Measurements from ENCODE around the gene HNRNPDL.
A peak's percentile ranks its signal among the peaks of the same experiment; 100 is the strongest.
"Not testable (repeated sequence)": the region's sequence is repeated elsewhere in the genome, so short reads cannot be mapped to it uniquely, and the experiment has no call there.

HNRNPDL gene

DNA sequence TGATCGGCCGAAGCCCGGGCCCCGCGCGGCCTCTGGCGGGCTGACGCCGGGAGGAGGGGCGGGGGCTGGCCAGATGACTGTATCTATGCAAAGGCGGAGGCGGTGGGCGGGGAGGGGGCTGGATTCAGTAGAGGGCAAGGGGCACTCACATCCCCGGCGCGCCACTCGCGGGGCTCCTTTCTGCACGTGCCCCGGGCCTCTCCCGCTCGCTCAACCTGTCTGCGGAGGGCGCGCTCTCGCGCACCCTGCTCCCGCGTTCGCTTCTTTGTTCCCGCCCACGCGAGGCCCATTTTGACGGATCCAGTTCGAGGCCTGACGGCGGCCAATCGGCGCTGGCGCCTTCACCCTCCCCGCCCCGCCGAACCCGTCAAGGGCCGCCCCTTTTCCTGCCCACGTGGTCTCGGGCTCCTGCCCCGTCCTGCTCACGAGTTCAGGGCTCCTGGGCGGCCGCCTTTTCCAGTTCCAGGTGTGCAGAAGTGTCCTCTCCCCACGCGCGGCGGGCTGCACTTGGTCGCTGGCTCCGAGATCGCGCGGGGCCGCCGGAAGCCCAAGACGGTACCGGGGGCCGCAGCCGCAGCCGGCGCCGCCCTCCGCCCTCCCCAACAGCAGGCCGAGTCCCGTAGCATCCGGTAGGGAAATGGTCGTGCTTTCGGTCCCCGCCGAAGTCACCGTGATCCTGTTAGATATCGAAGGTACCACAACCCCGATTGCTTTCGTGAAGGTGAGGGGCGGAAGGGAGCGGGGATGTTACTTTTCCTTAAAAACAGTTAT, at the start of gene HNRNPDL, which contains the start of gene ENOPH1:
Gene HNRNPDL, minus strand, starts transcription at position 270 of the 771 bp plus-strand sequence. CDS start 772 bp downstream, outside the sequence.
Gene ENOPH1, plus strand, starts transcription at position 398 of the 771 bp plus-strand sequence. Its CDS starts 240 bp downstream, at position 638.
- peak; percentile 89 for DNase-seq

DNA sequence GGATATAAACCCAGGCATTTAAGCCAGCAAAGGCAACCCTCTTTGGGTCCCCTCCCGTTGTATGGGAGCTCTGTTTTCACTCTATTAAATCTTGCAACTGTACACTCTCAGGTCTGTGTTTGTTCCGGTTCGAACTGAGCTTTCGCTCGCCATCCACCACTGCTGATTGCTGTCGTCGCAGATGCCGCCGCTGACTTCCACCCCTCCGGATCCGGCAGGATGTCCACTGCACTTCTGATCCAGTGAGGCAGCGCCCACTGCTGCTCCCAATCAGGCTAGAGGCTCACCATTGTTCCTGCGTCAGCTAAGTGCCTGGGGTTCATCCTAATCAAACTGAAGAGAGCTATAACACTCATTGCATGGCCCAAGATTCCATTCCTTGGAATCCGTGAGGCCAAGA, 49.3 kb upstream of the HNRNPDL start:
- DNase-seq: no peak

DNA sequence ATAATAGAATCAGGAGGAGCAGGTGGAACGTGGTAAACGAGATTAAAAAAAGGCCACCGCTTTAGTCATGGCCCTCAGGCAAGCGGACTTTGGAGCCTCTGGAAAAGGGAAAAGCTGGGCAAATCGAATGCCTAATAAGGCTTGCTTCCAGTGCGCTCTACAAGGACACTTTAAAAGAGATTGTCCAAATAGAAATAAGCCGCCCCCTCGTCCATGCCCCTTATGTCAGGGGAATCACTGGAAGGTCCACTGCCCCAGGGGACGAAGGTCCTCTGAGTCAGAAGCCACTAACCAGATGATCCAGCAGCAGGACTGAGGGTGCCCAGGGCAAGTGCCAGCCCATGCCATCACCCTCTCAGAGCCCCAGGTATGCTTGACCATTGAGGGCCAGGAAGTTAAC, 47.2 kb upstream of the HNRNPDL start:
- DNase-seq: not testable (repeated sequence)

DNA sequence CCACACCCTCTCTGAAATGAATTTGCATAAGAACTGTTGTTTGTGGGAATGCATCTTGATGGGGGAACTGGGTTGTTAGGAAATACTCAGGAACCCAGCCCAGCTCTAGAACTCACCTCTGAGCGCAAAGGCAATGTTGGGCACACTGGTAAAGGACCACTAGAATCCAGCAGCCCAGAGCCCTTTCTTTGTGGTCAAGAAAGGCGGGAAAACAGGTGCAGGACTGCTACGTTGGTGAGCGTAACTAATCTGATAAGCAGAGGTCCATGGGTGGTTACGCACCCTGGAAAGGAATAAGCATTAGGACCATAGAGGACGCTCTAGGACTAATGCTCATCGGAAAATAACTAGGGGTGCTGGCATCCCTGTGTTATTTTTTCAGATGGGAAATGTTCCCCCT, 45.7 kb upstream of the HNRNPDL start:
- not testable (repeated sequence) for DNase-seq

DNA sequence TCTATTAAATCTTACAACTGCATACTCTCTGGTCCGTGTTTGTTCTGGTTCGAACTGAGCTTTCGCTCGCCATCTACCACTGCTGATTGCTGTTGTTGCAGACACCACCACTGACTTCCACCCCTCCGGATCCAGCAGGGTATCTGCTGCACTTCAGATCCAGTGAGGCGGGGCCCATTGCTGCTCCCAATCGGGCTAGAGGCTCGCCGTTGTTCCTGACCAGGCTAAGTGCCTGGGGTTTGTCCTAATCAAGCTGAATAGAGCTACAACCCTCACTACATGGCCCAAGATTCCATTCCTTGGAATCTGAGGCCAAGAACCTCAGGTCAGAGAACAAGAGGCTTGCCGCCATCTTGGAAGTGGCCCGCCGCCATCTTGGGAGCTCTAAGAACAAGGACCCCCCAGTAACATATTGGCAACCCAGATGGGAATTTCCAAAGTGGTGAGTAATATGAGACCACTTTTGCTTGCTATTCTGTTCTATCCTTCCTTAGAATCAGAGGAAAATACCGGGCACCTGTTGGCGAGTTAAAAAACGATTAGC, 43.4 kb upstream of the HNRNPDL start:
- no peak for DNase-seq

DNA sequence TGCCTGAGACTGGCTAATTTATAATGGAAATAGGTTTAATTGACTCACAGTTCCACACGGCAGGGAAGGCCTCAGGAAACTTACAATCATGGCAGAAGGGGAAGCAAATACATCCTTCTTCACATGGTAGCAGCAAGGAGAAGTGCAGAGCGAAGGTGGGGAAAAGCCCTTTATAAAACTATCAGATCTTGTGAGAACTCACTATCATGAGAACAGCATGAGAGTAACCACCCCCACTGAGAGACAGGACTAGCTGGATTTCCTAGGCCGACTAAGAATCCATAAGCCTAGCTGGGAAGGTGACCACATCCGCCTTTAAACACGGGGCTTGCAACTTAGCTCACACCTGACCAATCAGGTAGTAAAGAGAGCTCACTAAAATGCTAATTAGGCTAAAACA, 42.8 kb upstream of the HNRNPDL start:
- DNase-seq: not testable (repeated sequence)

DNA sequence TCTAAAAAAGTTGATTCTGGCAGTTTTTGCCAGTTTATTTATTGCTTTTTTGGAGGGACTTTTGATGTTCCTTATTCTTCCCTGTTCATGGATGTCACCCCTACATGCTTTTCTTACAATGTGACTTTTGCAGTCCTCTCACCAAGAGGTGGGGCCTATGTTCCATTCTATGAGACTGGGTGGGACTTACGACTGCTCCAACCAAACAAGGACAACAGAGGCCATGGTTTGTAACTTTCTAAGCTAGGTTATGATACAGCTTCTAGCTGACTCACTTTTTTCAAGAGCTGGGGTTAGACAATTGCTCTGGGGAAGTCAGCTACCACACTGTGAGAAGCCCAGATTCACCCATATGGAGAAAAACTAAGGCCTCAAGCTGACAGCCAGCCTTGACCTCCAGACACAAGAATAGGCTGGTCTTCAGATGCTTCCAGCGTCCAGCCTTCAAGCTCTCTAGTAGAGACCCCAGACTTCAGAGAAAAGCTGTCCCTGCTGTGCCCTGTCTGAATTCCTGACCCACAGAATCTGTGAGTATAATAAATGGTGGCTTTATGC, 39.6 kb upstream of the HNRNPDL start:
- DNase-seq: no peak

DNA sequence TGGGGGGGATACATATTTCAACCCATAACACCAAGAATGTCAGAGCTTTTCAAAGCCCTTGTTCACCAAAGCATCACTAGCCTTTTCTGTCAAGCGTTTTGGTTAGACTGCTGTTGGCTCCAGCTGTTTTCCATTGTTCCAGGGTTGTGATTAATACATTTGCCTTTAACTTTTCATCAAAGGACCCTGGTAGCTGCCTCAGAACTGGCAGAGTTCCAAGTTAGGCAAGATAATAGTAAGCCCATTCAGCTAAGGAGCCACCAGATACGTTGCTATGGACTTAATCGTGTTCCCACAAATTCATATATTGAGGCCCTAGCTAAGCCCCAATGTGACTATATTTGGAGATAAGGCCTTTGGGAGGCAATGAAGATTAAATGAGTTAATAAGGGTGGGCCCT, 37.2 kb upstream of the HNRNPDL start:
- DNase-seq: no peak

DNA sequence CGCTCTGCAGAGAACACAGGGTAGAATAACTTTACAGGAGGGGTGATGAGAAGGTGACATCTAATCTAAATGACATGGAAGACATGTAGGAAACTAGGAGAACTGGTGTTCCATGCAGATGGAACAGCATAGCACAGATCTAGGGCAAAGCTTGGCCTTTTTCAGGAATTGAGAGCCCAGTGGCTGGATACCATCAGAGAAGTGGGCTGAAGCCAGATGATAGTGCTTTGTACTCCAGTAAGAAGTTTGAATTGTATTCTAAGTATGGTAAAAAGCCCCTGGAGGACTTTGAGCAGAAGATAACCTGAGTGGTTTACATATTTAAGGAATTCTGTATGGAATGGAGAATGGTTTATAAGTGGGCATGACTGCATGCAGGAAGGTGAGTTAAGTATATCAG, 33.0 kb upstream of the HNRNPDL start:
- DNase-seq: no peak

DNA sequence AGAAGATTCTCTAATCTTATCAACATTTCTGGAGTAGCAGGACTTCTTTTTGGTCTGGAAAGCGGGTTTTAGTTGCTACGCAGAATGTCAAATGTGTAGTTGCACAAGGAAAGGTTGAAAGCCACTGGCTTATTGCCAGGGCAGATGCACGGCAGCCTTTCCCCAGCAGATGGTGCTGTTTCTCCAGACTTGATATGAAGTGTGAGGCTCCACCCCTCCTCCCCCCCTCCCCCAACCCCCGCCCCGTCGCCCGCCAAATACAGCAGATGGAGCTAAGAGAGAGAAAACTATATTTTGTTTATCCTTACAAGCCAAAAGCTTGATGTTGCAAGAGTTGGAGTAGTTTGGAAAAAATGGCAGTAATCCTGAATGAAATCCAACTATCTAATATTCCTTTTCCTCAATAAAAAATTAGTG, 32.2 kb upstream of the HNRNPDL start:
- peak; percentile 36 for DNase-seq

DNA sequence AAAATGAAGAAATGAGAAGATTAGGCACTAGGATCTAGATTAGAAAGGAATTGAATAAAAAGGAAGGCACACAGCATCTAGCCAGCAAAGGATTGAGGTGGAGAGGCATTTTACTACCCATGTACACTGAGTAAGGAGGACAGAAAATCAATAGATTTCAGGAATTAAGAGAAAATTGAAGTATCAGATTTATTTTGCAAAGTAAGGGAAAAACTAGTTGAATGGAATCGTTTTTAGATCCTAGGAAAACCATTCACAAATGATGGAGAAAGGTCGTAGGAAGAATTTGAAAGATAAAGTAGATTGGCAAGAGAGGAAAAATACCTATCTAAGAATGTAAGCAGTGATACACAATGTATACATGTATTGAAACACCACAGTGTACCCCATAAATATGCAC, 31.4 kb upstream of the HNRNPDL start:
- DNase-seq: no peak

DNA sequence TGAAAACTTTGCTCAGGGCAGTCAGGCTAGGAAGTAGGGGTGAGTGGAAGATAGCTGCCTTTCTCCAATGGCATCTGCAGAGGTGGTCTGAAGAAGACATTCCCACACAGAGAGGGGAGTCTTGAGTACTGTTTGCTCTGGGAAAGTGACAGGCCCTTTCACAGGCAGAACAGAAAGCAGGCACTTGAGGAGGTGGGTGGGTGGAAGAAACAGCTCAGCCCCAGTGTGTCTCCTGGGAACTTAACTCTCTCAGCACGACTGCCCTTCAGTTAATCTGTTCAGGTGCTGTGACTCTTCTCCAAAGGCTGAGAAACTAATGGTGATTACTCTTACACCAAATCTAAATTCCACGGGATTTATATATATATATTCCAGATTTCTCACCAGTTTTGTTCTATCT, 28.5 kb upstream of the HNRNPDL start:
- DNase-seq: no peak

DNA sequence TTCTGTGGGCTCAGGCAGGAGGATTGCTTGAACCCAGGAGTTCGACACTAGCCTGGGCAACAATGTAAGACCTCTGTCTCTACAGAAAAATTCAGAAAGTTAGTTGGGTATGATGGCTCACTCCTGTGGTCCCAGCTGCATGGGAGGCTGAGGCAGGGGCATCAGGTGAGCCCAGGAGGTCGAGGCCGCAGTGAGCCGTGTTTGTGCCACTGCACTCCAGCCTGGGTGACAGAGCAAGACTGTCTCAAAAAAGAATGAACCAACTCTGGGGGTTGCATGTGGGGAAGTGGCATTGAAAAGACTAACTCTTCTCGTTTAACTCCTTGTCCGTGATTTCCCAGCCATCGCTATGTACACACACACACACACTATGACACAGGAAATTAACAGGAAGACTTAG, 27.0 kb upstream of the HNRNPDL start:
- no peak for DNase-seq

DNA sequence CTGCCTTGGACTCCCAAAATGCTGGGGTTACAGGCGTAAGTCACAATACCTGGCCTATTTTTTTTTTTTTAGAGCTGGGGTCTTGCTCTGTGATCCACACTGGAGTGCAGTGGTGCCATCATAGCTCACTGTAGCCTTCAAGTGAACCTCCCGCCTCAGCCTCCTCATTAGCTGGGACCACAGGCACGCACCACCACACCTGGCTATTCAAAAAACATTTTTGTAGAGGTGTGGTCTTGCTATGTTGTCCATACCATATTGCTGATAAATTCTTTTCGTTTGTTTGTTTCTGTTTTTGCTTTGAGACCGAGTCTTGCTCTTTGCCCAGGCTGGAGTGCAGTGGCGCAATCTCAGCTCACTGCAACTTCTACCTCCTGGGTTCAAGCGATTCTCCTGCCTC, 21.8 kb upstream of the HNRNPDL start:
- no peak for DNase-seq

DNA sequence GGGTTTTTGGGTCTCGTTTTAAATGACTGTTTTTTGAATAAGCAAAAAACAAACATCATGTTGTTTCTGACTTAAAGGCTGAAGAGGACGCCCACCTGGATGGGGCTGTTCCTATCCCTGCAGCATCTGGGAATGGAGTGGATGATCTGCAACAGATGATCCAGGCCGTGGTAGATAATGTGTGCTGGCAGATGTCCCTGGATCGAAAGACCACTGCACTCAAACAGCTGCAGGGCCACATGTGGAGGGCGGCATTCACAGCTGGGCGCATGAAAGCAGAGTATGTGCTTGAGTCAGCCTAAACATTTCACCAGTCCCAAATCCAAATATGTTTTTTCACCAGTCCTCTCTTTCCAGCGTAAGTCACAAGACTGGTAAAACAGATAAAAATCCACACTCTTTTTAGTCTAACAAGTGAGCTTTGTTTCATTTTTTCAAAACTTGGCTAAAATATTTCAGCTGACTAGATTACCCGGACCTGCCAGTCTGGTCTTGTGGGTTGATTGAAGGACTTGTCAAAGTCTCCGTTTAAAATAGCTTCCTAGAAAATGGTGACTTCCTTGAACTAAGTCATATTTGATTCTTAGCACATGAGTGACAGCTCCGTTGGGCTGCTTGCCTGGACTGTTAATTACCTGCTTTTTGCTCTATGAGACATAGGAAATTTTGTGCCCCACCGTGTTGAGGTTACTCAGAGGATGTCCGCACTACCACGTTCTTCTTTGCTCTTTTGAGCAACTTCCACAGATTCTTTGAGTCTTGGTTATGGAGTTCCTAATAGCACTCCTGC, 20.9 kb upstream of the HNRNPDL start:
- DNase-seq: no peak

DNA sequence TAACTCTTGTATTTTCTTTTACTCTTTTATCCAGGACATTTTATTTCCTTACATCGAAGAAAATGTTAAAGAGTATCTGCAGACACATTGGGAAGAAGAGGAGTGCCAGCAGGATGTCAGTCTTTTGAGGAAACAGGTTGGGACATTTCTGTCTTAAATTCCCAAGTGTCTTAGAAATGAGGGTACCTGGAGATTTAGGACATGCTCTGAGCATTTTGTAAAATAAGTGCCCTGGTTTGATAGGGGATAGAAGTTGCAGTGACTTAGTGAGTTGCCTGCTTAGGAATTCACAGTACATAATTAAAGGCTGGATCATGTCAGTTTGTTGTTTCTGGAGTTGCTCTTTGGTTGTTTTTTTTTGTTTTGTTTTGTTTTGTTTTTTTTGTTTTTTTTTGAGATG, 17.6 kb upstream of the HNRNPDL start:
- DNase-seq: no peak

DNA sequence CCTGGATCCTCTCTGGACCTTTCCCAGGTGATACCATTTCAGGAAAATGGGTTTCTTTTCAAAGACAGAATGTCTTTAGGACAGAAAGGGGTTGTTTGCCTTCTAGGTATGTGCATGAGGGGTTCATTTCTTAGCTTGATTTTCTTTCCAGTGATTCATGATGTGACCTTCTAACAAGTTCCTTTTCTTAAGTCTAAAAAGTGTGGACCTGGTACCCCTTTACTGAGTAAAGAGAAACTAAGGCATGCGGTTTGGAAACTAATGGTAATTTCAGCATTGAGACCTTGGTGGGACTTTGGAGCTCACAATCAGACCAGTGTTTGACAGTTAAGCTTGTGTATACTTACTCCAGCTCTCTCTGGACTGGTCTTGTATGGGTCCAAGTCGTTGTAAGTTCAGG, 8.8 kb upstream of the HNRNPDL start:
- no peak for DNase-seq

DNA sequence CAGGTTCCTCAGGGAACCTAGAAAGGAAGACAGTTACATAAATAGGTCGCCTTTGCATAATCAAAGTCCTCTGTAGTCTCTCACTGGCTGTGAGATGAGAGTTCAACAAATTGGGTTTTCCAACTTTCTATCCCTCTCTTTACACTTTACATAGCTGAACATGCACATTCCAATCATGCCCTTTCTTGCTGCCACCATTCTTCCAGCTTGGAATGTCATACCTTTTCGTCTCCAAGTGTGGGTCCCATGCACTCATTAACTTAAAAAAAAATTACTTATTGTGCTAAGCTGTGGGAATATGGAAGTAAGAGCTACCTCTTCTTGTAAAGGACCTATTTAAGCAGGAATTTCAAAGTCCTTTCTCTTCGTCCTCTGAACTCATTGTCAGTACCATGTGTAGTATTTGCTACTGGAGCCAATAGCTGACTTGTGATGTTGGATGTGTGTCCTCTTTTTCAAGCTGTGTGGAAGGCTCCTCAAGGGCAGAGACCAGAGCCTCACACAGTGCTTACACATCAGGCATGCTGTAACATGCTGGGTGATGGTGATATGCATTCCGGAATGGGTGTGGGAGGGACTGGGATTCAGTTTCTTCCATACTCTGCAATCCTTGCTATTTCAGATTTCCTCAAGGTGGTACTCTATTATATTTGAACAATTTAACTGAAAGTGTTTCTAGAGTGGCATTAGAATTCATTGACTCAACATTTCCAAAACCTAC, 7.2 kb upstream of the HNRNPDL start:
- DNase-seq: no peak

DNA sequence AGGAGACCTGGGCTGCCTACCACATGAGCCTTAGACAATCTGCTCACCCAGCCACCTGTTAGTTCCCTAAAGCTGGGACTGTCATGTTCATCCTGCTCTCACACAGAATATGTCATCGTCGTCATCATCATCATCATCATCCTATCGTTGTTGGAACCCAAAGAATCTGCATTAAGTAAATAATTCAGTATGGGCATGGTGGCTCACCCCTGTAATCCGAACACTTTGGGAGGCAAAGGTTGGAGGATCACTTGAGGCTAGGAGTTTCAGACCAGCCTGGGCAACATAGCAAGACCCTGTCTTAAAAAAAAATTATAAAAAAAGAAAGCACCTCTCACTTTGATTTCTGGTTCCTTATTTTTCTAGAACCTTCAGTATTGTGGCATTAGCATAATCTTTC, 6.5 kb upstream of the HNRNPDL start:
- DNase-seq: no peak

DNA sequence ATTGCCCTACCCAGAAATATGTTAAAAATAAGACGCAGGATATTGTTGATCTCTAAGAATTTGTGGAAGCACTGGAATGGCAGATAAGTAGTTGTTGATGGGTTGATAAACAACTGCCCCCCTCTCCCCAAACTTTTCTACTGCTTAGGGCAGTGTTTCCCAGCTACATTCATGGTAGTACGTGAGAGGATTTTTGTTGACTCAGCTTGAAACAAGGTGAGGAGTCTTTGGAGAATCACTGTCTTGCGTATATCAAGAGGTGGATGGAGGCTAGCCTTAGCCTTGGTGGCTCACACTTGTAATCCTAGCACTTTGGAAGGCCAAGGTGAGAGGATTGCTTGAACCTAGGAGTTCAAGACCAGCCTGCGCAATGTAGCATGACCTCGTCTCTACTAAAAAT, 5.9 kb upstream of the HNRNPDL start:
- no peak for DNase-seq

DNA sequence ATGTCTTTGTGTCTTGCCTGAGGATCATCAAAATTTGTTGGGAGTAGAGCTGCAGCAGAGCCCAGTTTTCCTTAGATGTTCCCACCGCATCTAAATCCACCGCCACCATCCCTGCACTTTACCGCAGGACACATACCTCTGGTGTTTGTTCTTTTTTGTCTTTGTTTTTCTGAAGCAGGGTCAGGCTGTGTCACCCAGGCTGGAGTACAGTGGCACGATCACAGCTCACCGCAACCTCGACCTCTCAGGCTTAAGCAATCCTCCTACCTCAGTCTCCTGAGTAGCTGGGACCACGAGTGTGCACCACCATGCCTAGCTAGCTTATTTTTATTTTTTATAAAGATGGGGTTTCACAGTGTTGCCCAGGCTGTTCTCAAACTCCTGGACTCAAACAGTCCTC, 4.7 kb upstream of the HNRNPDL start:
- DNase-seq: no peak

DNA sequence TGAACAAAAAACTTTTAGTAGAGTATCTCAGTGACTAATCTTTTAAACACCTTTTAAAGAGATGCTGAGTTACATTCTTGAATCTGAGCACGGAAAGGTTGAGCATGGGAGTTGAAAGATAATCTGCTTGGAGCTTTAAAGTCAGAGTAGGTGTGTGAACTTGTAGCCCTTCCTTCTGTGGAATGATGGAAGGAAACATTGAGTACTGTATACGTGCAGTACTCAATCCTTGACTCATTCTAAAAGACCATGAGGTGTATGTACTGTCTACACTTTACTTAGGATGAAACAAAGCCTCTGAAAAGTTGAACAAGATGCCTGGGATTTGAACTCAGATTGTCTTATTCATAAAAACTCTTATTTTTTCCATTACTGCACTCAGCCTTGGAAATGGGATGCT, 3.5 kb upstream of the HNRNPDL start:
- no peak for DNase-seq

DNA sequence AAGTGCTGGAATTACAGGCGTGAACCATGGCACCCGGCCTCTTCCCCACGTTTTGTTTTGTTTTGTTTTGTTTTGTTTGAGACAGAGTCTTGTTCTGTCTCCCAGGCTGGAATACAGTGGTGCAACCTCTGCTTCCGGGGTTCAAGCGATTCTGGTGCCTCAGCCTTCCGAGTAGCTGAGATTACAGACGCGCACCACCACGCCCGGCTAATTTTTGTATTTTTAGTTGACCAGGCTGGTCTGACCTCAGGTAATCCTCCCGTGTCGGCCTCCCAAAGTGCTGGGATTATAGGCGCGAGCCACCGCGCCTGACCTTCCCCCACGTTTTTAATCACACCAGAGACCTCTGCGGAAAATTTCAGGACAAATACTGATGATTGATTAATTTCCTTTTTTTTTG, 2.3 kb upstream of the HNRNPDL start:
- DNase-seq: no peak

All from NK-92 treated with Interleukin-12 subunit alpha and Interleukin-12 subunit beta, amount 100 ng/mL, for 24 hours (cell line).